Thyroid gland (tissue), 4 donors: ENCODE data around the gene PRDM2. TPM values are rescaled to one million over a fixed set of nuclear protein-coding genes. Genes with fewer than 3 reads are reported as not detected.

Source experiments
- DNase-seq, 2 donors: peaks; one replicate each; pipeline ENCODE4 v3.0.0-alpha.2; 2019
- H3K27ac ChIP-seq, 3 donors: fragments of 200-600 bp; sonication (generic); 1 replicate in 2 of 3; 2 replicates in 1 of 3; pipeline ENCODE4 v1.5.1; 2016 to 2019; ENCODE audit warnings: mild to moderate bottlenecking in 1 of 3, moderate library complexity in 1 of 3
- H3K27me3 ChIP-seq: fragments of 200-600 bp; sonication (generic); one replicate; pipeline ENCODE4 v1.5.1; 2019
- H3K36me3 ChIP-seq, 2 donors: fragments of 200-600 bp; sonication (generic); one replicate each; pipeline ENCODE4 v1.5.1; 2016 to 2019
- H3K4me1 ChIP-seq, 2 donors: fragments of 200-600 bp; sonication (generic); one replicate each; pipeline ENCODE4 v1.5.1; 2017 to 2019
- H3K4me3 ChIP-seq, 3 donors: fragments of 200-600 bp; sonication (generic); replicated peaks in 1 of 3; 1 replicate in 2 of 3; 2 replicates in 1 of 3; pipeline ENCODE4 v1.5.1; 2016; ENCODE audit warnings: mild to moderate bottlenecking in 1 of 3
- H3K9me3 ChIP-seq: fragments of 200-600 bp; sonication (generic); one replicate; pipeline ENCODE4 v1.5.1; 2017
- POLR2A ChIP-seq, 2 donors: fragments of 450-650 bp; IDR thresholded peaks; one replicate each; pipeline ENCODE4 v1.6.1; 2017; ENCODE audit warnings: antibody characterized with exemption in 2 of 2, mild to moderate bottlenecking in 2 of 2, moderate library complexity in 1 of 2
- WGBS, 2 donors: methylation state at CpG; one replicate each; pipeline ENCODE4 v1.1.5; 2017; 5-methylcytosine and 5-hydroxymethylcytosine counted together
- intact Hi-C: fragments of 100-400 bp; cut with DNase I; formaldehyde crosslinking; loops from one replicate; pipeline ENCODE4 v1.15.1; 2023
- total RNA-seq, 4 donors: library from RNA; depleted of rRNA; stranded (reverse); fragments of >200 nt; gene quantifications; one replicate each; pipeline ENCODE4 v1.2.3, GENCODE V29; 2016
- TF ChIP-seq, protein P1 (sequence below), 6 experiments: fragments of 200-600 bp in 3 of 6; fragments of 450-650 bp in 3 of 6; sonication (generic) in 3 of 6; IDR thresholded peaks; one replicate each; pipeline ENCODE4 v1.5.1; 2016 to 2019; ENCODE audit warnings: antibody characterized with exemption in 6 of 6, mild to moderate bottlenecking in 2 of 6, inconsistent platforms in 1 of 6, moderate library complexity in 1 of 6

Gene PRDM2
- total RNA-seq, 4 donors from 2014 or later = 39.5 to 63.9 (median 45.4) TPM

DNA sequence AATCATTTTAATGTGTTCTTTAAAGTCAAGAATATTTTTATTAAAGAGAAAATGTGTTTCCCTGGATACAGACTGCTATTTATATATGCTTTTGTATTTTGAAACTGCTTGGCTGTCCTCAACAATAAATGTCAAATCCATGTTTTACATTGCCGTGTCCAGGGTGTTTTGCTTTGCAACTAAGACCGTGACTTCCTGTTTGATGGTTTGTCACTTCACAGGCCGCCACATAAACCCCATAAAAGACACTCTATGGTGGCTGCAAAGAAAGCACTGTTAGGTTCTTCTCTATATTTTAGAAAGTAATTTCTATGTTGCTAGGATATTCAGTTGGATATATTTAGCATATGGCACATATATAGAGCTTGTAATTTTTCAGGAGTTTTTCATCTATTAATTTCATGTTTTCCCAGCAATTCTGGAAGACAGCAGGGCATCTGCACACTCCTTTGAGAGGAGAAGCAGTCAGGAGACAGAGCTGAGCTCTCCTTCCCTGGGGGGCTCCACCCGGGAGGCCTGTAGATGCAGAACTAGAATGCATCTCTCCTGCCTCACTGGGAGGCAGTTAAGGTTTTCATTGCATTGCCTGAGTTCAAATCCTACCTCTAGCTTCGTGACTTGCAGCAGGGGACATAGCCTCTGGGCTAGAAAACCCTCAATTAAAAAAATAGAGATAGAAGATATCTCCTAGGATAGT lies 33.1 kb downstream of the PRDM2 start:
- Histone ChIP-seq H3K27ac (peak overlapping the region in 1 of 3 donors; percentile 88), H3K27me3 (no peaks in the 10 kb centered on the region), H3K36me3 (no peaks in the 10 kb centered on the region), H3K4me3 (no peak overlapping the region), H3K4me1 (peaks cover 27 to 36% of the 10 kb centered on the region in 2 donors), H3K9me3 (no peaks in the 10 kb centered on the region)
- intact Hi-C loops = no loop called here
- TF ChIP-seq POLR2A (IDR thresholded peaks at IDR 0.05) = no peak
- TF ChIP-seq, protein P1, sequence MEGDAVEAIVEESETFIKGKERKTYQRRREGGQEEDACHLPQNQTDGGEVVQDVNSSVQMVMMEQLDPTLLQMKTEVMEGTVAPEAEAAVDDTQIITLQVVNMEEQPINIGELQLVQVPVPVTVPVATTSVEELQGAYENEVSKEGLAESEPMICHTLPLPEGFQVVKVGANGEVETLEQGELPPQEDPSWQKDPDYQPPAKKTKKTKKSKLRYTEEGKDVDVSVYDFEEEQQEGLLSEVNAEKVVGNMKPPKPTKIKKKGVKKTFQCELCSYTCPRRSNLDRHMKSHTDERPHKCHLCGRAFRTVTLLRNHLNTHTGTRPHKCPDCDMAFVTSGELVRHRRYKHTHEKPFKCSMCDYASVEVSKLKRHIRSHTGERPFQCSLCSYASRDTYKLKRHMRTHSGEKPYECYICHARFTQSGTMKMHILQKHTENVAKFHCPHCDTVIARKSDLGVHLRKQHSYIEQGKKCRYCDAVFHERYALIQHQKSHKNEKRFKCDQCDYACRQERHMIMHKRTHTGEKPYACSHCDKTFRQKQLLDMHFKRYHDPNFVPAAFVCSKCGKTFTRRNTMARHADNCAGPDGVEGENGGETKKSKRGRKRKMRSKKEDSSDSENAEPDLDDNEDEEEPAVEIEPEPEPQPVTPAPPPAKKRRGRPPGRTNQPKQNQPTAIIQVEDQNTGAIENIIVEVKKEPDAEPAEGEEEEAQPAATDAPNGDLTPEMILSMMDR (IDR thresholded peaks at IDR 0.05) = no peak
- 72 to 86% methylated on average over 5 of the region's 5 CpGs for WGBS, 2 donors
- no peak for DNase-seq

DNA sequence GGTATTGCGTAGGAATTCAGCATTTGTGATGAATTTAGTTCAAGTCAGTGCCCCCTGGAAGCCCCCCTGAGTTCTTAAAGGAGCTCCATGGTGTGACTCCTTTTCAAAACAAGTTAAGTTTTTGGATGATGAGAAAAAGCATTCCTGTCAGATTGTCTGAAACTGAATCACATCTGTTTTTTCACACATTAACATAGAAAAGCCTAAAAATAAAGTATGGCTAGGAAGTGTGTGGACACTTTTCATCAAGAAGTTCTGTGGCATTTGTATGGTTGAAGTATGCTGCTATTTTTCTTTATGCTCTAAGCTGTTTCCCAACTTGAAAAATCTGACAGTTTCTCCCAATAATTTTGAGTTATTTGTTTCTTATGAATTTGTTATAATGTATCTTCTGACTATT lies 33.7 kb downstream of the PRDM2 start:
- no peaks in the 10 kb centered on the region for H3K36me3 ChIP-seq
- H3K9me3 ChIP-seq = no peaks in the 10 kb centered on the region
- H3K4me3 ChIP-seq = no peak overlapping the region
- intact Hi-C loops = no loop called here
- DNase-seq = no peak
- no peak overlapping the region for H3K27ac ChIP-seq
- WGBS, 2 donors = 88 to 90% methylated on average over 1 of the region's 1 CpG
- peaks cover 27 to 35% of the 10 kb centered on the region in 2 donors for H3K4me1 ChIP-seq
- no peak for TF ChIP-seq POLR2A (IDR thresholded peaks at IDR 0.05)
- TF ChIP-seq, protein P1 (IDR thresholded peaks at IDR 0.05) = no peak
- no peaks in the 10 kb centered on the region for H3K27me3 ChIP-seq

DNA sequence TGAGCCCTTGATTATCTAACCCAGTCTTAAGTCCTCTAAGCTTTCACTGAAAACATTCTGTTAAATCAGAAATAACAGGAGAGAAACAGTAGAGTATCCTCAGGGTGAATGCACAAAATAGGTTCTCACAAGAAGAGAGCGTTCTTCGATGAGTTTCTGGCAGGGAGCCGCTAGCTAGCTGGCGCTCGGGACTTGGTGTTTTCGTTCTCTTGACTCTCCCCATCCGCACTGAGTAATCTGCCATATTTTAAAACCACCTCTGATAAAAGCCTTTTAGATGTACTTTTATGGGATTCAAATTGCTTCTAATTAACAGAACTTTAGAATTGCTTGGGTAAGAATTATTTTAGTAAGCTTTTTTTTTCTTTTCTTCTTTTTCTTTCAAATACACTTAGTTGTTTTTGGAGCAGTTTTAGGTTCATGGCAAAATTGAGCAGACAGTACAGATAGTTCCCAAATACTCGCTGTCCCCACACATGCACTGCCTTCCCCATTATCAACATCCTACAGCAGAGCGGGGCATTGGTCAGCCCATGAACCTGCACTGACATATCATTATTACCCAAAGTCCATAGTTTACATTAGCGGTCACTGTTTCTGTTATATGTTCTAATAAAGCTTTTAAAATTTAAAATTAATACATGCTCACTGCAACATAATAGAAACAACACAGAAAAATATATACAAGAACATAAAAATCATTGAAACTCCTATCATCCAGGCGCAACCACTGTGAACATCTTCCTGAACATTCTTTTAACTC lies 35.4 kb downstream of the PRDM2 start:
- no peak for DNase-seq
- intact Hi-C loops = no loop called here
- no peak overlapping the region for H3K4me3 ChIP-seq
- H3K27me3 ChIP-seq = no peaks in the 10 kb centered on the region
- peaks cover 15 to 19% of the 10 kb centered on the region in 2 donors for H3K4me1 ChIP-seq
- no peaks in the 10 kb centered on the region for H3K36me3 ChIP-seq
- H3K27ac ChIP-seq = no peak overlapping the region
- H3K9me3 ChIP-seq = no peaks in the 10 kb centered on the region
- WGBS, 2 donors = 94% methylated on average over 11 of the region's 11 CpGs
- TF ChIP-seq, protein P1 (IDR thresholded peaks at IDR 0.05) = no peak
- no peak for TF ChIP-seq POLR2A (IDR thresholded peaks at IDR 0.05)

DNA sequence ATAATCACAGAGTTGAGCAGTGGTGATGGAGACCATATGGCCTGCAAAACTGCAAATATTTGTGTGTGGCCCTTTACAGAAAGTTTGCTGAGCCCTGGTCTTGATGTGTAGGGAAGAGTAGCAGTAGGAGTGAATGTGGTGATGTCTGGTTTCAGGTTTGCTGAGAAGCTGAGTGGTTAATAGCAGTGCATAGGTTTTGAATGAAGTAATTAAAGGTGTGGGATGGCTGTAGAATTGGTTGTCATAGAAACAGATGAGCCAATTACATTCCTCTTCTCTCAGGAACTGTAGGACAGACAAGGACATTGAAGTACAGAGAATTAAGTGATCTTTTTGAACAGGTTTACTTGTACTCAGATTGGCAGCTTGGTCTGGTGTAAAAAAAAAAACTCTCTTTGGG lies 37.4 kb downstream of the PRDM2 start:
- intact Hi-C loops = no loop called here
- no peaks in the 10 kb centered on the region for H3K36me3 ChIP-seq
- H3K27me3 ChIP-seq = no peaks in the 10 kb centered on the region
- H3K9me3 ChIP-seq = no peaks in the 10 kb centered on the region
- no peak overlapping the region for H3K4me3 ChIP-seq
- peaks cover 0 to 9% of the 10 kb centered on the region in 2 donors for H3K4me1 ChIP-seq
- DNase-seq = no peak
- H3K27ac ChIP-seq = no peak overlapping the region
- TF ChIP-seq, protein P1 (IDR thresholded peaks at IDR 0.05) = no peak
- no peak for TF ChIP-seq POLR2A (IDR thresholded peaks at IDR 0.05)

DNA sequence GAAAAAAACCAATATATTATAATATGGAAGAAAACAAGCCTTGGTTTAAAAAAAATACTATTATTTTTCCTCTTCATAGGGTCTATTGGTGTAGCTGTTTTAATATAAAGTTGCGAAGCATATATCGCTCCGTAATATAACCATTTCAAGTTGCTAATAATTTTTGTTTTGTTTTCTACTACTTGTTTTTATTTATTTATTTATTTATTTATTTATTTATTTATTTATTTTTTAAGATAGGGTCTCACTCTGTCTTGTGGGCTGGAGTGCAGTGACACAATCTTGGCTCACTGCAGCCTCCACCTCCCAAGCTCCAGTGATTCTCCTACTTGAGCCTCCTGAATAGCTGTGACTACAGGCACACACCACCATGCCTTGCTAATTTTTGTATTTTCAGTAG lies 46.4 kb downstream of the PRDM2 start:
- intact Hi-C loops = loop anchor here (10.0 kb wide), 1 partner anchor 52 kb away; no protein-coding TSS in a partner anchor
- DNase-seq = no peak
- no peak for TF ChIP-seq POLR2A (IDR thresholded peaks at IDR 0.05)
- TF ChIP-seq, protein P1 (IDR thresholded peaks at IDR 0.05) = no peak
- H3K4me3 ChIP-seq = no peak overlapping the region
- peaks cover 17% of the 10 kb centered on the region in 2 donors for H3K4me1 ChIP-seq
- H3K27me3 ChIP-seq = no peaks in the 10 kb centered on the region
- H3K36me3 ChIP-seq = peaks cover 0 to 4% of the 10 kb centered on the region in 2 donors
- H3K27ac ChIP-seq = no peak overlapping the region
- no peaks in the 10 kb centered on the region for H3K9me3 ChIP-seq
- 98 to 99% methylated on average over 3 of the region's 3 CpGs for WGBS, 2 donors
